Choroid plexus epithelial cell (primary cell): ENCODE measurements around the gene GABRA4.
A peak's percentile ranks its signal among the peaks of the same experiment; 100 is the strongest.

Experiments used
- DNase-seq: peaks from one replicate; pipeline ENCODE4 v3.0.0-alpha.2; 2010; ENCODE audit warnings: low read depth
- H3K4me3 ChIP-seq: 2 replicates; pipeline ENCODE4 v1.5.1; 2011; ENCODE audit warnings: low read depth, mild to moderate bottlenecking, control low read depth, low read length, moderate library complexity
- TF ChIP-seq, protein P1 (sequence below): conservative IDR thresholded peaks from 2 replicates; pipeline ENCODE4 v1.5.1; 2011; ENCODE audit warnings: low read depth, mild to moderate bottlenecking, control low read depth, inconsistent platforms, low read length, moderate library complexity

GABRA4 gene

DNA sequence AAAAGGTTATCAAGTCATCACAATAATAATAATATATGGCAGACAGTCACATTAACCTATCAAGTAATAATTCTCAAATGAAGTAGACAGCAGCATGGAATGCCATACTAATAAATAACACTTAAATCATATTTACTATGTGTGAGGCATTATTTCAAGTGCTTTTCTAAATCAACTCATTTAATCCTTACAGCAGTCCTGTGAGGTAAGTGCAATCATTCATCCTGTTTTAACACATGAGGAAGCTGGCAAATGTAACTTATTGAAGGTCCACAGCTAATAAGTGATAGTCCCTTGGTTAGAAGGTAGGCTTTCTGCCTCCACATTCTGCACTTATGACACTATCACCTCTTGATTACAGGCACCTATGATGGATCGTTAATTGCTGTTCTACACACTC, 24.5 kb downstream of the GABRA4 start:
- TF ChIP-seq, protein P1, sequence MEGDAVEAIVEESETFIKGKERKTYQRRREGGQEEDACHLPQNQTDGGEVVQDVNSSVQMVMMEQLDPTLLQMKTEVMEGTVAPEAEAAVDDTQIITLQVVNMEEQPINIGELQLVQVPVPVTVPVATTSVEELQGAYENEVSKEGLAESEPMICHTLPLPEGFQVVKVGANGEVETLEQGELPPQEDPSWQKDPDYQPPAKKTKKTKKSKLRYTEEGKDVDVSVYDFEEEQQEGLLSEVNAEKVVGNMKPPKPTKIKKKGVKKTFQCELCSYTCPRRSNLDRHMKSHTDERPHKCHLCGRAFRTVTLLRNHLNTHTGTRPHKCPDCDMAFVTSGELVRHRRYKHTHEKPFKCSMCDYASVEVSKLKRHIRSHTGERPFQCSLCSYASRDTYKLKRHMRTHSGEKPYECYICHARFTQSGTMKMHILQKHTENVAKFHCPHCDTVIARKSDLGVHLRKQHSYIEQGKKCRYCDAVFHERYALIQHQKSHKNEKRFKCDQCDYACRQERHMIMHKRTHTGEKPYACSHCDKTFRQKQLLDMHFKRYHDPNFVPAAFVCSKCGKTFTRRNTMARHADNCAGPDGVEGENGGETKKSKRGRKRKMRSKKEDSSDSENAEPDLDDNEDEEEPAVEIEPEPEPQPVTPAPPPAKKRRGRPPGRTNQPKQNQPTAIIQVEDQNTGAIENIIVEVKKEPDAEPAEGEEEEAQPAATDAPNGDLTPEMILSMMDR, result no peak
- no peak for DNase-seq
- no peak overlapping the region for H3K4me3 ChIP-seq

DNA sequence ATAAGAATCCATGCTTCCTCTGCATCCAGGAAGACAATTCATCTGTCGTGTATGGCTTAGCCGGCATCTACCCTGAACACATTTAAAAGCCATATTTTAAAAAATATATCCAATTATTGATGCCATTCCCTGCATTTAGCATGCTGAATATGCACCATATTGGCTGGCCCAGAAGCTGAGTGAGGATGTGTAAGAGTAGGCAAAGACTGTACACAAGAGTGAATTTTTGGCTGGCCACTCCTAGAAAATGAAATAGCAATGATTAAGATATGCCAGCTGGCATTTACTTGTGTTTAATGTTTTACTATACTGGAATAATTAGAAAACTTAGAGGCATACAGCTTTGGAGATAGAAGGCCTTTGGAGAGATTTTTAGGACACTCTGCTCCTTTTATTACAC, 25.8 kb downstream of the GABRA4 start:
- no peak overlapping the region for H3K4me3 ChIP-seq
- DNase-seq, result no peak
- TF ChIP-seq, protein P1, result no peak

DNA sequence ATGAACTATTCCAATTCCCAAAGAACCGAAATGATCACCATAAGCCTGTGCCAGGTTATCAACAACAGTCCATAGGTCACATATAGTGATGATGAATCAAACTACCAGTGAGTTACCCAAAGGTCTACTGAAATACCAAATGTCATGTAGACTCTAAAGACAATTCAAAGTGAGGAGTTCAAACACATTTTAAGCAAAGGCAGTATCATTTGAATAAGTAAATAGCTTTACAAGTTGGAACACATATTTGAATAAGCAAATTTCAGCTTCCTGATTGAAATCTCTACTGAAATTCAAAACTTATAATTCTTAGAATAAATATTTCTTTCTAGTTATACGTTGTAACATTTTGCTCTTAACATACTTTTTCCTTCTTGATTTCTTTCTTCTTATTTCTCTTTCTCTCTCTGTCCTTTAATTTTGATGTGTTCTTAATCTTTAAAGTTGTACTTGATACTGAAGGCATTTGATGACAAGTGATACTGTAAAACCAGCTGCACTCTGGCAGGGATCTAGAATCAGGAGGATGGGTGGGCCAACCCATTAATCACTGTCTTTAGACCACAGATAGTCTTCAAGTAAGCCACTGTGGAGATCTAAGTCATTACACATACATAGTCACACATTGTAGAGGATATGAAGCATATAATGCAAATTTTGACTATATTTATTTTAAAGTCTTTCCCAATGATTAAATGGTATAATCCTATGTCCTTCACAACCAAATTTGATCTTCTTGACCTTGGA, 34.5 kb downstream of the GABRA4 start:
- no peak overlapping the region for H3K4me3 ChIP-seq
- no peak for DNase-seq
- TF ChIP-seq, protein P1, result no peak

DNA sequence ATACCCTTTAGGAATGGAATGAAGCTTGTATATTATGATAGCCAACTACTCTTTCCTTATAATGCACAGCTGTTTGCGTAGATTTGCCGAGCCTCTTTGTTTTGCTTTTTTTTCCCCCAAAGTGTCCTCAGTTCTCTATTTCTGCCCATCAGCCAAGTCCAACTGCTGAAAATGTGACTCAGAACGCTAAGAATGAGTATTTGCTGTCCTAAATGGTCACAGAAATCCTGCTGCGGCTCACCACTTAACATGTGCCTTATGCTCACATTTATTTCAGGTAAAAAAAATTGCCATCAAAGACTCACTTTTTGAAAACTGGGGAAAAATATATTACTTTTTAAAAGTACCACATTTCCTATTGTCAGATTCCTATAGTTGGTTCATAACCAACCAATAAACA, 36.9 kb downstream of the GABRA4 start:
- TF ChIP-seq, protein P1, result no peak
- peak; percentile 12 for DNase-seq
- no peak overlapping the region for H3K4me3 ChIP-seq

DNA sequence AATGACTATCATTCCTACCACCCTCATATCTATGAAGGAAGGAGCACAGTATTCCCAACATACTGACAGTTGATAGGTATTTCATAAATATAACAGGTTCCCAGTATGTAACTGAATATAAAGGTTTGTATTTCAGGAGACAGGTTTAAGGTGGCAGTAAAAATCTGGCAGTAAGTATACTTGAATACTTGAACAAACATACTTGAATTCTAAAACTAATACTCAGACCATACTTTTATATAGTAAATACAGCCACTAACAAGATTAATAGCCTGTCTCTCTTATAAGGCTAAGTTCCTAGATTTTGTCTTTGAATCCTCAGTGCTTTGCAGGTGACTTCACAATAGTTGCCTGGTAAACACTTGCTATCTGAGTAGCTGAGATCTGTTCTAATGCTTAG, 37.8 kb downstream of the GABRA4 start:
- TF ChIP-seq, protein P1, result no peak
- DNase-seq, result no peak
- H3K4me3 ChIP-seq, result no peak overlapping the region

DNA sequence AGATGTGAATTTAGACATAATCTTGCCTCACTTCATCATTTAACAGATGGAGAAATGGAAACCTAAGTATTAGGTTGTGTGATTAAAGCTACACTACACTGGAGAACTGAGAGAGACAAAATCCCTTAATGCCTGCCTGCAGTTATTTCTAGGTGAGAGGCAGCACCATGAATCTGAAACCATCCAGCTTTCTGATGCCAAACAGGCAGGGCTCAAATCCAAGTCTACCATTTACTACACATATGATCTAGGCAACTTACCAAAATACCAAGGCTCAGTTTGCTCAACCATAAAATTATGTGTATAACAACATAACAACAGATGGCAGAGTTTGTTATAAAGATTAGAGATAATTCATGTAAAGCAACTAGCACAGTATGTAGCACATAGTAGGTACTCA, 38.7 kb downstream of the GABRA4 start:
- no peak for DNase-seq
- no peak overlapping the region for H3K4me3 ChIP-seq
- TF ChIP-seq, protein P1, result no peak

DNA sequence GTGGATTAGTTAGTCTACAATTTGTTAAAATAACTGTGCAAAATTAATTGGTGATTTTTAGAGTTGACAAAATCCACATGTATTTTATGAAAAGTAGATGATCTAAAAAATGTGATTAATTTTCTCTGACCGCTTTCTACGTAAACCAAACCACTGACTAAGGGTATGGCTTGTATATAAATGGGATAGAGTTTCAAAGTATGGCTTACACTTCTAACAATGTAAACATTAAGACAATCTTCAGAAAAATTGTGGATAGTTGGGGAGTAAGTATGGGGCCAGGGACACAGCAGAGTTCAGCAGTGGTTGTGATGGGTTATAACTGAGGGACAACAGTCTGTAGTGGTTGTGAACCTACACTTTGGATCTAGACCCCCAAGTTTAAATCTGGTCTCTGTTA, 39.8 kb downstream of the GABRA4 start:
- TF ChIP-seq, protein P1, result no peak
- no peak for DNase-seq
- H3K4me3 ChIP-seq, result no peak overlapping the region
